ENCODE measurements around the gene METTL27. TPM values are rescaled to one million over a fixed set of nuclear protein-coding genes. Genes with fewer than 3 reads are reported as not detected.

The METTL27 gene
- total RNA-seq, 4 donors from 2014 or later: 2.0 to 7.4 (median 4.3) TPM

DNA sequence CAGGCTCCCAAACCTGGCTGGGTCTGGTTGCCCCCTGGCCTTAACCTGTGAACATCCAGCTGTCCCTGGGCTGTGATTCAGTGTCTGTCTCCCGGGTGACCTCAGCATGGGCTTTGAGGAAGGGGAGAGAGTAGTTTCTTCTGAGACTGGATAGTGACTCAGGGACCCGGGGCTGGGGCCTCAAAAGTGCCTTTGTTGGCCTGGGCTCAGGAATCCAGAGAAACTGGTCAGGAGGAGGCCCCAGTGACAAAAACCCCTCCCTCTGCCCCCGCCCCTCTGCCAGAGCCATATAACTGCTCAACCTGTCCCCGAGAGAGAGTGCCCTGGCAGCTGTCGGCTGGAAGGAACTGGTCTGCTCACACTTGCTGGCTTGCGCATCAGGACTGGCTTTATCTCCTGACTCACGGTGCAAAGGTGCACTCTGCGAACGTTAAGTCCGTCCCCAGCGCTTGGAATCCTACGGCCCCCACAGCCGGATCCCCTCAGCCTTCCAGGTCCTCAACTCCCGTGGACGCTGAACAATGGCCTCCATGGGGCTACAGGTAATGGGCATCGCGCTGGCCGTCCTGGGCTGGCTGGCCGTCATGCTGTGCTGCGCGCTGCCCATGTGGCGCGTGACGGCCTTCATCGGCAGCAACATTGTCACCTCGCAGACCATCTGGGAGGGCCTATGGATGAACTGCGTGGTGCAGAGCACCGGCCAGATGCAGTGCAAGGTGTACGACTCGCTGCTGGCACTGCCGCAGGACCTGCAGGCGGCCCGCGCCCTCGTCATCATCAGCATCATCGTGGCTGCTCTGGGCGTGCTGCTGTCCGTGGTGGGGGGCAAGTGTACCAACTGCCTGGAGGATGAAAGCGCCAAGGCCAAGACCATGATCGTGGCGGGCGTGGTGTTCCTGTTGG lies 11.4 kb downstream of the METTL27 start, which contains the start of gene CLDN4:
TSS of gene CLDN4 (plus strand) at position 316 of the 903 bp plus-strand sequence. CDS start at position 522, 206 bp downstream.
- 51 to 55% methylated on average over 37 to 42 of the region's 42 CpGs for WGBS, 2 donors
- peak; percentile 71 to 91 for DNase-seq (ENCODE audit: low spot score in 2 of 2)
- intact Hi-C loops (cut with DNase I; ENCODE audit: low total_unique reads): no loop called here
- no peak for TF ChIP-seq POLR2A (IDR thresholded peaks at IDR 0.05)
- TF ChIP-seq, protein P1, sequence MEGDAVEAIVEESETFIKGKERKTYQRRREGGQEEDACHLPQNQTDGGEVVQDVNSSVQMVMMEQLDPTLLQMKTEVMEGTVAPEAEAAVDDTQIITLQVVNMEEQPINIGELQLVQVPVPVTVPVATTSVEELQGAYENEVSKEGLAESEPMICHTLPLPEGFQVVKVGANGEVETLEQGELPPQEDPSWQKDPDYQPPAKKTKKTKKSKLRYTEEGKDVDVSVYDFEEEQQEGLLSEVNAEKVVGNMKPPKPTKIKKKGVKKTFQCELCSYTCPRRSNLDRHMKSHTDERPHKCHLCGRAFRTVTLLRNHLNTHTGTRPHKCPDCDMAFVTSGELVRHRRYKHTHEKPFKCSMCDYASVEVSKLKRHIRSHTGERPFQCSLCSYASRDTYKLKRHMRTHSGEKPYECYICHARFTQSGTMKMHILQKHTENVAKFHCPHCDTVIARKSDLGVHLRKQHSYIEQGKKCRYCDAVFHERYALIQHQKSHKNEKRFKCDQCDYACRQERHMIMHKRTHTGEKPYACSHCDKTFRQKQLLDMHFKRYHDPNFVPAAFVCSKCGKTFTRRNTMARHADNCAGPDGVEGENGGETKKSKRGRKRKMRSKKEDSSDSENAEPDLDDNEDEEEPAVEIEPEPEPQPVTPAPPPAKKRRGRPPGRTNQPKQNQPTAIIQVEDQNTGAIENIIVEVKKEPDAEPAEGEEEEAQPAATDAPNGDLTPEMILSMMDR (IDR thresholded peaks at IDR 0.05): no peak
- H3K4me3 ChIP-seq (ENCODE audit: low read depth, poor library complexity, severe bottlenecking): peak within 1 kb of the TSS; percentile 26

DNA sequence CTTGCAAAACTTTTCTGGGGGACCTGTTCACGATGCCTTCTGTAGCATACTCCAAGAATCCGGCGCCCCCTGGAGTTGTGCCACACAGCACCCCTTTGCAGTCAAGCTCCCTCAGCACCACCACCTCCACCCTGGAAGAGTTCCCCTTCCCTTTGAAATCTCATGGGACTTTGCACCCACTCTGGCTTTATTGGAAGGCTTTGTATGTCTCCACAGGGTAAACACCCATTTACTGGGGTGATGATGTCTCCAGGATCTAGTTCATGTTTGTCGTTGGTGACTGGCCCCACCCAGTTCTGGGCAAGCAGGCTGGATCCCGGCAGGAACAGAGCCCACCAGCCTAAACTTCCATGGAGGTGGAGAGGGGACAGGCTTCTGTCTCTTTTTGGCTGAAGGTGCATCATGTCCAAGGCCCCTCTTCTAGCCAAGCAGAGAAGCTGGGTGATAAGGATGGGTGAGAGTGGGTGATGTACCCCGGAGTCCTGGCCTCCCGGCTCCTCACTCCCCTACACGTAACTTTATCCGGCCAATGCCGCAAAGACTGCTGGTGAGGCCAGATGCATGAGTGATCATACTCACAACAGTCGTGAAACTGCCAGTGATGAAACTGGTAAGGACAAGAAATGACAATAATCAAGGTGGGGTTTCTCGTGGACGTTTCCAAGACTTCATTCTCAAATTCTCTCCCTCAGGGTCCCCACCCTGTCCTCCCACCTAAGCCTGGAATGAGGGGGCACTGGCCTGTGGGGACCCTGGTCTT lies 12.2 kb downstream of the METTL27 start:
- DNase-seq (ENCODE audit: low spot score in 2 of 2): no peak
- H3K4me3 ChIP-seq (ENCODE audit: low read depth, poor library complexity, severe bottlenecking): no peak overlapping the region
- intact Hi-C loops (cut with DNase I; ENCODE audit: low total_unique reads): no loop called here
- 57 to 74% methylated on average over 13 of the region's 13 CpGs for WGBS, 2 donors
- no peak for TF ChIP-seq POLR2A (IDR thresholded peaks at IDR 0.05)
- TF ChIP-seq, protein P1 (IDR thresholded peaks at IDR 0.05): no peak

DNA sequence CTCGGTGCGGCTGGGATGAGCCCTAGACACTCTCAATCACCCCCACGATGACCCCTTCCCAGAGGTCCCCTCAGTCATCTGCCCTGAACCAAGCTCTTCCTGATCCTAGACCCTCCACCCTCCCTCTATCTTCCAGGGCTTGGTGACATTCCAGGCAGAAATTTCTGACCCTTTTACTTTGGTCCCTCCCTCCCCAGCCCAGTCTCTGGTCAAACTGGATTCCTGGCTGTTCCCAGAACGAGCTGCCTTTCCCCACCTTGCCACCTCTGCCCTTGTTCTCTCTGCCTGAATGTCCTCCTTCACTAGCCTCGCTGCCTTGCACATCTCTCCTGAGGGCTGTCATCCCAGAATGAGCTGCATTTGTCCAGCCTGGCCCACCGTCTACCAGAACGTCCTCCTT lies 12.8 kb downstream of the METTL27 start:
- no peak overlapping the region for H3K4me3 ChIP-seq (ENCODE audit: low read depth, poor library complexity, severe bottlenecking)
- no peak for DNase-seq (ENCODE audit: low spot score in 2 of 2)
- WGBS, 2 donors: 50 to 69% methylated on average over 7 of the region's 7 CpGs
- intact Hi-C loops (cut with DNase I; ENCODE audit: low total_unique reads): no loop called here
- TF ChIP-seq, protein P1 (IDR thresholded peaks at IDR 0.05): no peak
- no peak for TF ChIP-seq POLR2A (IDR thresholded peaks at IDR 0.05)

DNA sequence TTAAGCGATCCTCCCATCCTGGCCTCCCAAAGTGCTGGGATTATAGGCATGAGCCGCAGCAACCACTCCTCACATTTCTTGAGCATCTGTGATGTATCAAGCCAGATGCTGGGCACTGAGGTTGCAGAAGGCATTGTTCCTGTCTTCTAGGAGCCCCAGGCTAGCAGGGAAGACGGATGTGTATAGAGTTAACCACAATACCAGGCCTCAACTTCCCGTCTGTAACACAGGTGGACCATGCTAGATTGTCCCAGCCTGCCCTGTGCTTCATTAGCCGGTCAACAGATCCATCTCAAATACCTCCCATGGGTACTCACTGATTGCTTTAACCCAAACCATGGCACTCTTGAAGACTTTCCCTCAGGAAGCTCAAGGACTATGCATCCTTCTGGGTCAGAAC lies 13.3 kb downstream of the METTL27 start:
- H3K4me3 ChIP-seq (ENCODE audit: low read depth, poor library complexity, severe bottlenecking): no peak overlapping the region
- no peak for DNase-seq (ENCODE audit: low spot score in 2 of 2)
- TF ChIP-seq, protein P1 (IDR thresholded peaks at IDR 0.05): no peak
- TF ChIP-seq POLR2A (IDR thresholded peaks at IDR 0.05): no peak
- WGBS, 2 donors: 84% methylated on average over 5 of the region's 5 CpGs
- intact Hi-C loops (cut with DNase I; ENCODE audit: low total_unique reads): no loop called here

DNA sequence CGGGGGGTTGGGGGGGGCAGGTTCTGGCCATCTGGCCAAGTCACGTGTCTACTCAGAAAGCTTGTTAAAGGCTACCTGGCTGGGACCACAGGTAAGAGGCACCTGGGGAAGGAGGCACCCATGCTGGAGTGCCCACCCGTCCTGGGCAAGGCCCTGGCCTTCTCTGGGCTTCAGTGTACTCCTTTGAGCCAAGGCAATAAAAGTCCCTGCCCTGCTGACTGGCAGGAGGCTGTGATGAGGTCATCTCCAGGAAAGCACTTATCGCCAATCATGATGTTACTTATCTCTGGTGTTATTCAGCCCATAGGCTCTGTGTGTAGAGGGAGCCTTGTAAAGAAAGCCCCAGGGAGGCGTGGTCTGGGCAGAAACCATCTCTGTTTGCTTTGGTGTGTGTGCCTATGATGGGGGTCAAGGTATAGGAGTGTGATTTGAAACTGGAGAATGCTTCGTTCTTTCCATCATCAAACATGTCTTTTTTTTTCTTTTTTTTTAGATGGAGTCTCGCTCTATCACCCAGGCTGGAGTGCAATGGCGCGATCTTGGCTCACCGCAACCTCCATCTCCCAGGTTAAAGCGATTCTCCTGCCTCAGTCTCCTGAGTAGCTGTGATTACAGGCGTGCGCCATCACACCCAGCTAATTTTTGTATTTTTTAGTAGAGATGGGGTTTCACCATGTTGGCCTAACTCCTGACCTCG lies 14.1 kb downstream of the METTL27 start:
- DNase-seq (ENCODE audit: low spot score in 2 of 2): no peak
- WGBS, 2 donors: 59 to 79% methylated on average over 11 to 14 of the region's 14 CpGs
- intact Hi-C loops (cut with DNase I; ENCODE audit: low total_unique reads): no loop called here
- TF ChIP-seq POLR2A (IDR thresholded peaks at IDR 0.05): no peak
- TF ChIP-seq, protein P1 (IDR thresholded peaks at IDR 0.05): no peak
- H3K4me3 ChIP-seq (ENCODE audit: low read depth, poor library complexity, severe bottlenecking): no peak overlapping the region

All from lower leg skin (tissue), 4 donors.